ENCODE data around the gene ERI3. TPM values are rescaled to one million over a fixed set of nuclear protein-coding genes. Genes with fewer than 3 reads are reported as not detected.

ERI3 gene
- polyA plus RNA-seq, 3 donors = 26.4 to 35.0 (median 26.6) TPM

DNA sequence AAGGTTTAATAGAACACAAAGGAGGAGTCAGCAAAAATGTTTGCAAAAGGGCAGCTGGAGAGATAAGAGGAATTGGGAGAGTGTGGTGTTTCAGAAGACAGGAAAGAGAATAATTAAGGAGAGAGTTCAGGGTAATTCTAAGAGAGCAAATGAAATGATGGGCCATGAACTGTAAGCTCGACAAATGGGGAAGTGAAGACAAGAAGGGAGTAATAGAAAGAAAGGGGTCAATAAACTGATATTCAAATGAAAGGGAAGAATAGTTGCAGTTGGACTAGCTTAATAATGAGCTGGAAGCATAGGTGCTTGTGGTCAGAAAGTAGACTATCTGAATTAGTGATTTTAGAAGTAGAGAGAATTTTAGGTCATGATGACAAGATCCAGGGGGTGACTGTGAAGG is 34.4 kb upstream of the ERI3 start:
- Mint-ChIP-seq H3K4me1 (no peaks in the 10 kb centered on the region), H3K27me3 (ENCODE audit: low read depth in 3 of 3) (peaks cover 0 to 3% (median 0%) of the 10 kb centered on the region in 3 donors), H3K36me3 (no peaks in the 10 kb centered on the region), H3K9me3 (peaks cover 0 to 1% (median 0%) of the 10 kb centered on the region in 7 donors), H3K4me3 (no peak overlapping the region), H3K27ac (no peak overlapping the region)
- Histone ChIP-seq H3K27me3 (ENCODE audit: control insufficient read depth in 2 of 2, insufficient read depth in 2 of 2, low read length in 2 of 2) (no peaks in the 10 kb centered on the region), H3K4me3 (replicated peaks in 1 of 3; ENCODE audit: low read depth in 2 of 3, low read length in 3 of 3) (no peak overlapping the region), H3K36me3 (replicated peaks in 1 of 2; ENCODE audit: control insufficient read depth in 1 of 2, insufficient read depth in 2 of 2, low read length in 2 of 2) (no peaks in the 10 kb centered on the region), H3K79me2 (ENCODE audit: insufficient read depth, low read length) (no peaks in the 10 kb centered on the region), H3K4me2 (replicated peaks; ENCODE audit: extremely low read depth, low read length, poor library complexity, severe bottlenecking) (no peak overlapping the region), H3K4me1 (ENCODE audit: control insufficient read depth in 1 of 2, insufficient read depth in 2 of 2, low read length in 2 of 2) (no peaks in the 10 kb centered on the region), H4K20me1 (ENCODE audit: insufficient read depth, low read length) (no peaks in the 10 kb centered on the region), H3K27ac (ENCODE audit: low read depth in 1 of 2, low read length in 2 of 2) (no peak overlapping the region), H3K9ac (ENCODE audit: insufficient read depth, low read length, poor library complexity, severe bottlenecking) (no peak overlapping the region), H3K9me3 (replicated peaks in 1 of 2; ENCODE audit: control insufficient read depth in 1 of 2, insufficient read depth in 1 of 2, low read length in 2 of 2) (no peaks in the 10 kb centered on the region), H2AFZ (ENCODE audit: insufficient read depth, low read depth, low read length, poor library complexity, severe bottlenecking) (no peak overlapping the region)
- WGBS (ENCODE audit: insufficient coverage) = 0% methylated on average over 1 of the region's 1 CpG
- intact Hi-C loops (cut with micrococcal nuclease) = no loop called here
- TF ChIP-seq CTCF (IDR thresholded peaks at IDR 0.05) = no peak
- no peak for DNase-seq

GRCh38 chr1:44388551-44388950 is 33.5 kb upstream of the ERI3 start:
- intact Hi-C loops (cut with micrococcal nuclease) = no loop called here
- Mint-ChIP-seq H3K4me3 (no peak overlapping the region), H3K36me3 (no peaks in the 10 kb centered on the region), H3K27me3 (ENCODE audit: low read depth in 3 of 3) (peaks cover 0 to 3% (median 0%) of the 10 kb centered on the region in 3 donors), H3K4me1 (no peaks in the 10 kb centered on the region), H3K9me3 (peaks cover 0 to under 1% (median 0%) of the 10 kb centered on the region in 7 donors), H3K27ac (no peak overlapping the region)
- Histone ChIP-seq H2AFZ (ENCODE audit: insufficient read depth, low read depth, low read length, poor library complexity, severe bottlenecking) (no peak overlapping the region), H3K9me3 (replicated peaks in 1 of 2; ENCODE audit: control insufficient read depth in 1 of 2, insufficient read depth in 1 of 2, low read length in 2 of 2) (no peaks in the 10 kb centered on the region), H3K36me3 (replicated peaks in 1 of 2; ENCODE audit: control insufficient read depth in 1 of 2, insufficient read depth in 2 of 2, low read length in 2 of 2) (no peaks in the 10 kb centered on the region), H3K27me3 (ENCODE audit: control insufficient read depth in 2 of 2, insufficient read depth in 2 of 2, low read length in 2 of 2) (no peaks in the 10 kb centered on the region), H3K4me1 (ENCODE audit: control insufficient read depth in 1 of 2, insufficient read depth in 2 of 2, low read length in 2 of 2) (no peaks in the 10 kb centered on the region), H3K9ac (ENCODE audit: insufficient read depth, low read length, poor library complexity, severe bottlenecking) (no peak overlapping the region), H3K79me2 (ENCODE audit: insufficient read depth, low read length) (no peaks in the 10 kb centered on the region), H3K27ac (ENCODE audit: low read depth in 1 of 2, low read length in 2 of 2) (no peak overlapping the region), H3K4me3 (replicated peaks in 1 of 3; ENCODE audit: low read depth in 2 of 3, low read length in 3 of 3) (no peak overlapping the region), H3K4me2 (replicated peaks; ENCODE audit: extremely low read depth, low read length, poor library complexity, severe bottlenecking) (no peak overlapping the region), H4K20me1 (ENCODE audit: insufficient read depth, low read length) (no peaks in the 10 kb centered on the region)
- no CpG with 5 or more reads among the region's 2 CpGs for WGBS (ENCODE audit: insufficient coverage)
- no peak for TF ChIP-seq CTCF (IDR thresholded peaks at IDR 0.05)
- DNase-seq = no peak
